H7 (cell line): Measurements from ENCODE around the gene FAM131B. TPM values are rescaled to one million over a fixed set of nuclear protein-coding genes. Genes with fewer than 3 reads are reported as not detected.

Experiments used
- DNase-seq: peaks from one replicate; pipeline ENCODE4 v3.0.0; 2012
- H3K27me3 ChIP-seq: 2 replicates; pipeline ENCODE4 v1.6.0; 2011; ENCODE audit warnings: mild to moderate bottlenecking, low read length; ENCODE audit not compliant: control insufficient read depth, insufficient read depth
- H3K36me3 ChIP-seq: replicated peaks from 2 replicates; pipeline ENCODE4 v1.5.1; 2011; ENCODE audit warnings: low read length; ENCODE audit not compliant: control insufficient read depth, insufficient read depth
- H3K4me3 ChIP-seq: 2 replicates; pipeline ENCODE4 v1.5.1; 2011; ENCODE audit warnings: low read depth, mild to moderate bottlenecking, control low read depth, low read length, moderate library complexity; ENCODE audit not compliant: insufficient read depth
- total RNA-seq: library from RNA; depleted of rRNA; stranded (reverse); fragments of >200 nt; shearing (Covaris generic); gene quantifications from 2 replicates; pipeline ENCODE4 v1.2.3, GENCODE V29; 2014

The FAM131B gene
- total RNA-seq, 1 experiment from 2014 or later, result 11.9 TPM

- Histone ChIP-seq H3K4me3 (no peak overlapping the region), H3K36me3 (no peaks in the 10 kb centered on the region), H3K27me3 (peaks cover 11% of the 10 kb centered on the region; the same call in 1 of the 2 replicates)
- no peak for DNase-seq
Measured at GRCh38 chr7:143346018-143346417, 16.5 kb downstream of the FAM131B start.

DNA sequence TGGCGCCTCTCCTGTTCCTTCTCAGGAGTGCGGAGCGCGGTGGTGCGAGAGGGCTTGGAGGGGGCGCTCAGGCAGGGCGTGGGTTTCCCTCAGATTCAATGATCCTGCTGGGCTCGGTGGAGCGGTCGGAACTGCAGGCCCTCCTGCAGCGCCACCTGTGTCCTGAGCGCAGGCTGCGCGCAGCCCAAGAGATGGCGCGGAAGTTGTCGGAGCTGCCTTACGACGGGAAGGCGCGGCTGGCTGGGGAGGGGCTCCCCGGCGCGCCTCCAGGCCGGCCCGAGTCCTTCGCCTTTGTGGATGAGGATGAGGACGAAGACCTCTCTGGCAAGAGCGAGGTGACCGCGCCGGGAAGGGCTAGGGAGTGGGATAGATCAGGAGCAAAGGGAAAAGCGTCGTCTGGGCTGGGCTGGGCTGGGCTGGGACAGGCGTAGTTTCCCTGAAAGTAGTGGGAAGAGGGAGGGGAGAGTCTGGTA, 17.0 kb downstream of the FAM131B start:
- Histone ChIP-seq H3K4me3 (peak overlapping the region; percentile 28), H3K27me3 (peaks cover 11% of the 10 kb centered on the region; the same call in 1 of the 2 replicates), H3K36me3 (no peaks in the 10 kb centered on the region)
- DNase-seq, result peak; percentile 91

DNA sequence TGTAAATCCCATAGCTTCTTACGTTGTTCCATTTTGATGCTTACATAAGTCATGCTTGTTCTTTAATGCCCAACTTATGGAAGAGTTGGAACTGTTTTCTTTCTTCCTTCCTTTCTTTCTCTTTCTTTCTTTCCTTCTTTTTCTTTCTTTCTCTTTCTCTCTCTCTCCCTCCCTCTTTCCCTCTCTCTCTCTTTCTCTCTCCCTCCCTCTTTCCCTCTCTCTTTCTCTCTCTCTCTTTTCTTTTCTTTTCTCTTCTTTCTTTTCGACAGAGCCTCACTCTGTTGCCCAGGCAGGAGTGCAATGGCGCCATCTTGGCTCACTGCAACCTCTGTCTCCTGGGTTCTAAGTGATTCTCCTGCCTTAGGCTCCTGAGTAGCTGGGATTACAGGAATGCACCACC, 18.9 kb downstream of the FAM131B start:
- no peak for DNase-seq
- H3K4me3 ChIP-seq, result no peak overlapping the region
- no peaks in the 10 kb centered on the region for H3K36me3 ChIP-seq

DNA sequence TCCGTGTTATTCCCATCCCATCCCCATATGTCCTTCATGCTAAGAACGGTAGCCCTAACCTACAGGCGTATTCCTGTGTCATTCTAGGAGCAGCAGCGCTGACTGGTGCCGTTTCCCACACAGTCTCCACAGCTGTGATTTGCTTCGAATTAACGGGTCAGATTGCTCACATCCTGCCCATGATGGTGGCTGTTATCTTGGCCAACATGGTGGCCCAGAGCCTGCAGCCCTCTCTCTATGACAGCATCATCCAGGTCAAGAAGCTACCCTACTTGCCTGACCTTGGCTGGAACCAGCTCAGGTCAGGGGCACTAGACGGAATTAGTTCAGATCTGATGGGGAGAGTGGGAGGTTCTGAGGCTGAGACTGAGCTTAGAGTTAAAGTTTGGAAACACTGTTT, 20.7 kb downstream of the FAM131B start:
- Histone ChIP-seq H3K36me3 (no peaks in the 10 kb centered on the region), H3K4me3 (no peak overlapping the region), H3K27me3 (peaks cover 11% of the 10 kb centered on the region; the same call in 1 of the 2 replicates)
- no peak for DNase-seq

More for the DNA sequence above, 18.9 kb downstream of the FAM131B start:
- peaks cover 11% of the 10 kb centered on the region; the same call in 1 of the 2 replicates for H3K27me3 ChIP-seq

DNA sequence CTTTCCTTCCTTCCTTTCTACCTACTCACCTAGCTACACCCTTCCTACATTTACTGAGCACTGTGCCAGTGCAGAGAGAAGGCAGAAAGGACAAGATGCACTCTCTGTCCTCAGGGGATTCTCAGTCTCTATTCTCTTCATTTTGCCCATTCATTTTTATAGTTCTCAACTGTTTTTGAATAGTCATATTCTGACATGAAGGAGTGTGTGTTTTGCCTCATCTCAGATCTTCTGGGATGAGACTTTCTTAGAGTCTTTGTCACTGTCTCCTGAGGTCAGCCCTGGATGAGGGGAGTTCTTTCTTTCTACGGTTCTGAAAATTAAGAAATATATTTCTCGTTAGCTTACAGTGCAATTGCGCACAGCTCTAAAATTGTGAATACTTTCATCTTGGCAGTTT, 25.3 kb downstream of the FAM131B start:
- H3K36me3 ChIP-seq, result no peaks in the 10 kb centered on the region
- H3K4me3 ChIP-seq, result no peak overlapping the region

GRCh38 chr7:143334244-143334643, 28.3 kb downstream of the FAM131B start:
- Histone ChIP-seq H3K4me3 (no peak overlapping the region), H3K27me3 (no peaks in the 10 kb centered on the region), H3K36me3 (no peaks in the 10 kb centered on the region)
- DNase-seq, result no peak

More for the DNA sequence above, 25.3 kb downstream of the FAM131B start:
- no peaks in the 10 kb centered on the region for H3K27me3 ChIP-seq
- DNase-seq, result no peak

DNA sequence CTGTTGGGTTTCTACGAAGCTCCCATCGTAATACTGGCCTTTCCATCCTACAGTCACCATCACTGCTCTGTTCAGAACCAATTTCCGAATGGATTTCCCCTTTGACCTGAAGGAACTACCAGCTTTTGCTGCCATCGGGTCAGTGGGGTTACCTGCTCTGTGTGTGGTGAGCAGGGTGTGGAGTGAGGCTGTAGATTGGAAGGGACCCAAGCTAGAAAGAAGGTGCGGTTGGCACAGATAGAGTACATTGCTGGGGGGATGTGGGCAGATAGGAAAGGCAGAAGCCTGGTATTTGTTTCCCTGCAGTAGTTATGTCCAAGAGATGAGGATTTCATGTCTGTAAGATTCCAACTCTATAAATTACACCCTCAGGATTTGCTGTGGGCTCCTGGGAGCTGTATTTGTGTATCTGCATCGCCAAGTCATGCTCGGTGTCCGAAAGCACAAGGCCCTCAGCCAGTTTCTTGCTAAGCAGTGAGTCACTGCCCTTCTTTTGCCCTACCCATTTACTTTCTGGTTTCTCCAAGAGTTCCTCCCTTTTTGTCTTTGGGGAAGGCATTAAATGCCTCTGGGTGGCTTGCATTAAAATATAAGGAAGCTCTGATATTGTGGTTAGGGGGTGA, 31.2 kb downstream of the FAM131B start:
- Histone ChIP-seq H3K27me3 (no peaks in the 10 kb centered on the region), H3K36me3 (no peaks in the 10 kb centered on the region), H3K4me3 (no peak overlapping the region)
- DNase-seq, result no peak

DNA sequence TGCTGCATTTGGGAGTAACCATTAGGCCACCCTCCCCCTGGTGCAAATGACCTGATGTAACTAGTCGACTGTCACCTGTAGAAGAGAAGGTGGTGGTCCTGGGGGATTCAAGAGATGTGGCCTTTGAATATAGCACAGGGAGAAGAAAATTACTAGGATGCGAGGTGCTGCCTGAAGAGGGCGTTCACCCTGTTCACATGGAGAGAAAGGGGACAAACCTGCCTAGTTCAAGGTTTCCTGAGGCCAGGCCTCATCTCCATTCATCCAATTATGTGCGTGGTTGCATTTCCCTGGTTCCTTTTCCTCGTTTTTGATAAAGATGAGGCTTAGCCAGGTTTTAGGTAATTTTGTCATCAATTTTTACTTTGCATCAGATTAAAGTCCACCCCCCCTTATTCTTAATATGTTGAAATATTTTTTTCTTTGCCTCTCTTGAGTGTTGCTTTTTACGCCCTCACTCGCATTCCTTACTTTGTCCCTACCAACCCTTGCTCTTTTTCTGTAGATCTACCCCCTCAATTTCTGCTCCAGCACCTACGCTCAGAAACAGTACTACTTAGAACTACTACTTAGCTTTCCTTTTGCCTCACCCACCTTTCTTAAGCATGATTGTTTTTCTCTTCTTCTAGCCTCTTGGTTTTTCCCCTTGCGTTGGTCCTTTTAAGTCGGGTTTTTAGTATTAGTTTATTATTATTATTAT, 32.9 kb downstream of the FAM131B start:
- H3K27me3 ChIP-seq, result no peaks in the 10 kb centered on the region
- H3K36me3 ChIP-seq, result no peaks in the 10 kb centered on the region
- no peak for DNase-seq
- no peak overlapping the region for H3K4me3 ChIP-seq

GRCh38 chr7:143327903-143328302, 34.6 kb downstream of the FAM131B start:
- Histone ChIP-seq H3K4me3 (no peak overlapping the region), H3K36me3 (no peaks in the 10 kb centered on the region), H3K27me3 (no peaks in the 10 kb centered on the region)
- no peak for DNase-seq

- Histone ChIP-seq H3K27me3 (no peaks in the 10 kb centered on the region), H3K4me3 (no peak overlapping the region), H3K36me3 (no peaks in the 10 kb centered on the region)
- no peak for DNase-seq
Measured at GRCh38 chr7:143325240-143325639, 37.3 kb downstream of the FAM131B start.

DNA sequence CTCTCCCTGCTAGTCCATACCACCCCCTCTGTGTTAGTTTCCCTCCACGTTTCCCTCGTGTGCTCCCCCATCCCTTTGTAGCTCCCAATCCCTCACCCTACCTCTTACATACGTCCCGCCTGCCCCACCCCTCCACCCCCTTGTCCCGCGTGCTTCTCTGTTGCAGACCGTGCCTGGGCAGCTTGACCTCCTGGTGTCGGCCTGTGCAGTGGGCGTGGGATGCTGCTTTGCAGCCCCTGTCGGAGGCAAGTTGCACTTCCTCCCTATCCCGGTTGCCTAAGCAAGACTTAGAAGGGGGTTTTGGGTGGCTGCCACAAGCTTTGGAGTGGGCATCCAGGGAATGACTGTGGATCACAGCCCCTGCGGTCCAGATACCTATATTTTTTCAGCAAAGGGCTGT, 38.9 kb downstream of the FAM131B start:
- peak; percentile 45 for DNase-seq
- H3K4me3 ChIP-seq, result no peak overlapping the region

DNA sequence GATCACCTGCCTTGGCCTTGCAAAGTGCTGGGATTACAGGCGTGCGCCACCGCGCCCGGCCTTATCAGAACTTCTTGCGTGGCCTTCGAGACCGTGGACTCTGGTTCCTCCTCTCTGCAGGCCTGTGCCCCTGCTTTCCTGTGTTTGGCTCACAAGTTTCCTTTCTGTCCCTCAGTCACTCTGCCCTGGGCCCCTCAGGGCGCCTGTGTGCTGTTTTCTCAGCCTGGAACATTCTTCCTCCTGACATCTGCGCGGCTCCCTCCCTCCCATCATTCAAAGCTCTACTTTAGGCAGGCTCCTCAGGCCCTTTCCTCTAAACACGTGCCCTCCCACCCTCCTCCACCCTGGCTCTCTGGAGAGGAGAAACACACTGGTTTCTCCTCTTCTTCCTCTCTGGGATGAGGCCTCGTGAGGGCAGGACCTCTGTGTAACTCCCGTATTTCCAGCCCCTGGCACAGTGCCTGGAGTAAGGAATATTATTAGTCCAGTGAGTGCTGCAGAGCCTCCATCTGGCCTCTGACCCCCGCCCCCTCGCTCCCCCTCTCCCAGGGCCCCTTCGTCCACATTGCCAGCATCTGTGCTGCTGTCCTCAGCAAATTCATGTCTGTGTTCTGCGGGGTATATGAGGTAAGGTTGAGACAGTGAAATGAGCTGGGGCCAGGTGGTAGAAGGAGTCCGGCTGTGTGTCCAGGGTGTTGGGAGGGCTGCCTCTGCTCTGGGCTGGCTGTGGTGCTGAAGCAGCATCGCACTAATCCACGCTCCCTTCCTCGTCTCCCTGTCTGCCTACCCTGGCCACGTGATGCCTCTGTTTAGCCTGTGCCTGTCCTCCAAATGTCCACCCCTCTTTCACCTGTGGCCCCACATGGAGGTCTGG, 39.5 kb downstream of the FAM131B start:
- Histone ChIP-seq H3K4me3 (no peak overlapping the region), H3K27me3 (no peaks in the 10 kb centered on the region), H3K36me3 (no peaks in the 10 kb centered on the region)
- no peak for DNase-seq

More for the DNA sequence above, 38.9 kb downstream of the FAM131B start:
- no peaks in the 10 kb centered on the region for H3K36me3 ChIP-seq
- no peaks in the 10 kb centered on the region for H3K27me3 ChIP-seq

DNA sequence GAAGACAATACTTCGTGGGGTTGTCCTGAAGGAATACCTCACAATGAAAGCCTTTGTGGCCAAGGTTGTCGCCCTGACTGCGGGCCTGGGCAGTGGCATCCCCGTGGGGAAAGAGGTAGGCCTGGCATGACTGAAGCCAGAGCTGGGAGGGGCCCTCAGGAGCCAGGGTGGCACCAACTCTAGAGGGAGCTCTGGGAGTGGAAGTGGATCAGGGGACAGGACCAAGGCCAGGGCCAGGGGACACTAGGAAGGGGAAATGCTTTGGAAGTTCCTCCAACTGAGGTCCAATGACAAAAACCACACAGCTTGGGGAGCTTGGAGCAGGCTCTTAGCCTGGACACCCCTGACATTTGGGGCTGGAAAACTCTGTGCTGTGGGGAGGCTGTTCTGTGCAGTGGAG, 40.8 kb downstream of the FAM131B start:
- DNase-seq, result peak; percentile 61
- Histone ChIP-seq H3K36me3 (no peaks in the 10 kb centered on the region), H3K4me3 (no peak overlapping the region), H3K27me3 (no peaks in the 10 kb centered on the region)

DNA sequence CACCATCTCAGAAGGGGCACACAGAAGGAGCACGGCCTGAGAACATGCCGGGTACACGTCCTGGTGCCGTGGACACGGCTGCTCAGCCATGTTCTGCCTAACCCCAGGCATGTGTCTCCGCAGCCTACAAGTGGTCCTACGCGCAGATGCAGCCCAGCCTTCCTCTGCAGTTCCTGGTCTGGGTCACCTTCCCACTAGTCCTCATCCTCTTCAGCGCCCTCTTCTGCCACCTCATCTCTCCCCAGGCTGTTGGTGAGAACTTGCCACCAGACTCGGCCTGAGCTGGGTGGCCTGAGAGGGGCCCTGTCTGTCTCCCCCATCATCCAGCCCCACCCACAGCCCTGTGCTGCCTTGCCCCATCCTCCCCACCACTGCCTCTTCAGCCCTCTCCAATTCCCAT, 41.3 kb downstream of the FAM131B start:
- Histone ChIP-seq H3K4me3 (no peak overlapping the region), H3K27me3 (no peaks in the 10 kb centered on the region), H3K36me3 (no peaks in the 10 kb centered on the region)
- DNase-seq, result peak; percentile 52
